GM19438 (cell line): ENCODE results near the gene LRRC53.

ENCODE experiments used
- ATAC-seq: cut with Tn5 transposase; IDR thresholded peaks from one replicate; pipeline ENCODE4 v1.9.1; 2021; ENCODE audit warnings: low read depth; ENCODE audit not compliant: unreplicated experiment

Gene LRRC53

GRCh38 chr1:74512170-74512915, at the start of gene LRRC53:
Gene LRRC53, minus strand, starts transcription at chr1:74512611. Its CDS starts 29,262 bp downstream, at chr1:74483349.
- ATAC-seq, result no peak

DNA sequence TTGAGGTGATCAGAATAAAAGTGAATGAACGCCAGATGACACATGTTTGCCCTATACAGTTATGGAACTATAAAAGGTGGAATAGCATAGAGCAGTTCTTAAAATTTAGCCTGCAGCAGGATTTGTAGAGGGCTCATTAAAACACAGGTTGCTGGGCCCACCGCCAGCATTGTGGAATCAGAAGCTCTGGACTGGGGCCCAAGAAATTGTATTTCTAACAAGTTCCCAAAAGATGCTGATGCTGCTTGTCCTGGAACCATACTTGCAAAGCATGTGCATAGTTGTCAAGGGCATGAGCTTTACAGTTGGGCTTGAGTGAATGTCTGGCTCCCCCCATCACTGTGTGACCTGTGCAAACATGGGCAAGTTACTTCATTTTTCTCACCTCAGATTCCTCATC, 37.5 kb upstream of the LRRC53 start:
- ATAC-seq, result no peak

GRCh38 chr1:74548961-74549750, 36.7 kb upstream of the LRRC53 start:
- no peak for ATAC-seq

GRCh38 chr1:74545821-74546220, 33.4 kb upstream of the LRRC53 start:
- ATAC-seq, result no peak

DNA sequence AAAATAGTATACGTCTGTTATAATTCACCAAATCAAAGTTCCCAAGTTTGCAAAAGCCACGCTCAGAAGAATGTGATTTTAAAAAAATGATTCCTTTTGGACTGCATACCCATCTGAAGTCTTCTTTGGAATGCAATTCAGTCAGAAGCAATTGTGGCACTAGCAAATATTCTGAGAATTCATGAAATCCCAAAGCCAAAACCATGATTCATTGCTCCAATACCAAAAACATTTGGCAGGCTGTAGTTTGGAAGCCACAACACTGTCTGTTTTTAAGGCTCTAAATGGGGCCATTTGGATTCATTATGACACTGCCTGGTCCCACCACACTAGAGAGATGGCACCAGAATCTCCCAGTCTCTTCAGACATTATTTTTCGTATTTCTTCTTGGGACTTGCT, 21.8 kb upstream of the LRRC53 start:
- ATAC-seq, result no peak

- no peak for ATAC-seq
These were observed 19.4 kb upstream of the LRRC53 start for GRCh38 chr1:74531796-74532195.

DNA sequence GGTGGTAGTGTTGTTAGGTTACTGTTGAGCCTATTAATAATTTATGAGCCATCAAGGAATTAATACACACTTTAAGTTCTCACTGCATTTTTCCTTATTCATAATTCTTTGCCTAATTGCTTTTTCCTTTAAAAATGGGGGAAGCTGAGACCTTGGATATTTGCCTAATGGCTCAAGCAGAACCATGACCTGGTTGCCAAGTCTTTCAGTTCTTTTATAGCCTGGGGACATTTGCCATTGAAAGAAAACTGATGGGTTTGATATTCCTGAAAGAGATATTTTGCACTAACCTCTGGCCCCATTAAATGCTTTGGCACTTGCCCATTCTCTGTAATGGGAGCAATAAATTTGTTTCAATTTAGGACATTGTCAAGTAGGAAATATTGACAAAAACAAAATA, 18.5 kb upstream of the LRRC53 start:
- ATAC-seq, result no peak

DNA sequence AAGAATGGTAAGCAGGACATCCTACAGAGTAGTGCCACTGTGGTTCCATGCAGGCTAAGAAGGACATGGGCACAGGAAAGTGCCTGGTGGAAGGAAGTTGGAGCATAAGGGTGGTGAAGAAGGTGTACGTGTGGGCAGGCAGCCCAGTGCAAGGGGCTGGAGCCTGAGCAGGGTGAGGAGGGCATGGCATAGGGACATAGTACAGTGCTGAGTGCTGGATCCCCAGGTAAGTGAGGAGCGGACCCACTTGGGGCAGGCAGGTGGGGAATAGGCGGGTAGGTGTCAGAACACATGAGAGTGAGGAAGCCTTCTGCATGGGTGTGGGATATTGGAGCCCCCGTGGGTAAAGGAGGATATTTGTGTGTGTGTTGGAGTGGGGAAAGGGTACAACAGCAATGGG, 15.7 kb upstream of the LRRC53 start:
- no peak for ATAC-seq

DNA sequence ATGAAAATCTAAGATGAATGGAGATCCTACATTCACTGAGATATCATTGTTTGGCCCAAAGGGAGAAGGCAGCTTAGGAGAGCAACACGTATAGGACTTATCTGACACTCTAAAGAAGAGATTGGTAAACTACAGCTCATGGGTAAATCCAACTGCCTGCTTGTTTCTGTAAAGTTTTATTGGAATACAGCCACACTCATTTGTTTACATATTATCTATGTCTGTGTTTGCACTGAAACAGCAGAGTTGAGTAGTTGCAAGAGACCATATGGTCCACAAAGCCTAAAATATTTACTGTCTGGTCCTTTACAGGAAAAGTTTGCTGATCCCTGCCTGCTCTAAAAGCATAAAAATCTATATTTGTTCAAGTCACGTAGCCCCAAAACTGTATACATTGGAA, 14.3 kb upstream of the LRRC53 start:
- ATAC-seq, result no peak

GRCh38 chr1:74523873-74524480, 11.6 kb upstream of the LRRC53 start:
- no peak for ATAC-seq

DNA sequence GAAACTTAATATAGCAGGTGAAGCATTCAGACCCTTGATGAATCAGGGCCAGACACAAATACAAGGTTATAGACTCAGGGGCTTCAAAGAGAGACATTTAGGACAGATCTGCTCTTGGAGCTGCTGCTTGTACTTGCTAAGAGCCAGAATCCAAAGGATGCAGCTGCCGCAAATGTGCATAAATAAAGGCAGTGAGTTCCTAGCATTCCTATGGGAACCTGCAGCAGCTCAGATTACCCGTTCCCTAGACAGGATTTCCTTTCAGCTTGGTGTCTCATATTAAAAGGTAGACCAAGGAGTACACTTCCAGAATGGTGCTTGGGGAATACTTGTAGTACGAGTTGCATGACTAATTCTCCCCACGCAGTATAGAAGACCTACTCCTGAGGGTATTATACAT, 9.7 kb upstream of the LRRC53 start:
- no peak for ATAC-seq

DNA sequence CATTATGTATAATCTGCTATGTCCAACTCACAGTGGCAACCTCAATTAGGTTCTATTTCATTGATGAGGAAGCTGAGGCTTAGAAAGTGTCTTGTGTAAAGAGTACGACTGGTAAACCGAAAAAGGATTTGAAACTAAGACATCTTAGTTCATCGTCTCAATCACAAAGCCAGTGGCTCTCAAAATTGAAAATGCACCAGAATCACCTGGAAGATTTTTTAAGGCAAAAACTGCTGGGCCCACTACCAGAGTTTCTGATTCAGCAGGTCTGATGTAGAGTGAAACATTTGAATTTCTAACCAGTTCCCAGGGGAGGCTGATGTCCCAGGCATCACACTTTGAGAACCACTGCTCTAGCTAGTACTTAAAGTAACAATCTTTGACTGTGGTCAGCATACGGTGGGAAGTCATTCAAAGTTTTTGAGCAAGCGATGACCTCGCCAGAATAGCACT, 5.2 kb upstream of the LRRC53 start:
- ATAC-seq, result peak; percentile 81

DNA sequence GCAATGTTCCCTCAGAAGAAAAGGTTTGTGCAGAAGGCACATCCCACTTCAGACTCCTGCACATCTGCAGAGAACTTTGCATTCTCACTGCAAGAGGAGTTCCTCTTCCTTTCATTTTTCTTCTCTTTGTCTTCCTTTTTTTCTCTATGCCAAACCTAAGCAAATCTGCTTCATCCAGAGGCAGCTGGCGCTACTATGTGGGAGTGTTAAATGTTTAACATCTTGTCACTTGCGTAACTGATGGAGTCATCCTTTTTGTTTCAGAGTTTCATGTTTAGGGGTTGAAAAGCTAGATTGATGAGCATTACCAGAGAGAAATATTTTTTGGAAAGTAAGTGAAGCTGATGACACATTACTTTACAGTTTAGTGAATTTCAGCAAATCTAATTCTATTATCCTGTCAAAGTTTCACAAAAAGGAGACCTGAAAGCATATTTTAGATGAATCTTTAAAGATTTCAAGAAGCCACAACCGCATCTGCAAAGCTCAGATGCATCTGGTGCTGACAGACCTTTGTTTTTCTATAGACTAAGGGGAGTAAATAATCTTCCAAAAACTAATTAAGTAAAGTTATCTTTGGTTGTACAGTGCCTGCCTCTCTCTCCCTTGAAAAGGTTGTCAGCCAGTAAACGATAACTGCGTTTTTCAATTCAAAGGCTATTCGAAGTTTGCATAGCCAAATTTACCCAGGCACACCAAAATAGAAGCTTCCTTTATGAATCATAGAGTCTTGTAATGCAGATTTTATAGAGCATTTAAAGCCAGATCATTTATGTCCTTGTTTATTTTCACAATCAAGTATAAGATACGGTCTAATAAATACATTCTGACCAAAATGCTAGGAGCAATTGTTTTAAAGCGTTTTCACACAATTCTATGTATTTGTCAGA, 1.2 kb upstream of the LRRC53 start:
- no peak for ATAC-seq

- ATAC-seq, result no peak
These were observed 4.0 kb downstream of the LRRC53 start for GRCh38 chr1:74508449-74508848.

GRCh38 chr1:74505928-74506710, 6.3 kb downstream of the LRRC53 start:
- no peak for ATAC-seq

- no peak for ATAC-seq
These were observed 7.4 kb downstream of the LRRC53 start for GRCh38 chr1:74504933-74505512.

- ATAC-seq, result peak; percentile 88
These were observed 8.1 kb downstream of the LRRC53 start for GRCh38 chr1:74504125-74504932.

DNA sequence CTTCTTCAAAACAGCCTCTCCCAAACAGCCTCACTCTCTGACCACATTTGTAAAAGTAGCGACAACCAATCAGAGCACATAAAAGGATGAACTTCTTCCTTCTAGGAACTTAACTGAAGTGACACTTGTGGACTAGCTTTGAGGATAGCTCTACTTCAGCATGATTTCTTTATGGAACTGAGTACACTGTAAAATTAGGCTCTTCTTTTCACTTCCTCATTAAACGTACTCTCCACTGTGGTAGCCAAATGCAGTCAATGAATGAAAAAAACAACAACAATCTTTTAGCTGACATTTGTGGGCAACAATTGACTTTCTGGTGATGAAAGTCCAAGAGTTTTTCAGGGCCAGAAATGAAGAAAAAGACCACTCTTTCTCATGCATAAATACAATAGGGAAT, 9.6 kb downstream of the LRRC53 start:
- ATAC-seq, result no peak

DNA sequence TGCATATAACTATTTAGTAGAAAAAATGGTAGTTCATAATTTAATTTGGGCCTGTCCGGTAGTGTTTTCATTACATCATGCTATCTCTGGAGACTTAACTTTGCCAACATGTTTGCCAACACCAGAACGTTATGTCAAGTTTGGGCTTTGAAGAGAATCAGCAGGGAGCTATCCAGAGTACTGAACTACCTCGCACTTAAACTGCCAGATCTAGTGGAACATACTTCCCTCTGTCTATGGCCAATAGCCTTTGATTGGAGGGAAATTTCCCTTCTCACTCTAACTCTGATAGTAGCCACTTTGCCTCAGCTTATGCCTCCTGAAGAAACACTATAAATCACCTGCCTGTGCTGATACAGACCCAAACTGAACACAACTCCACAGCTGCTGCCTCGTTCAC, 10.0 kb downstream of the LRRC53 start:
- ATAC-seq, result no peak
